NCI-H82 treated with DMSO at 0.1 percent for 48 hours (cell line): ENCODE data around the gene KRT24.
"Not testable (repeated sequence)": the region's sequence is repeated elsewhere in the genome, so short reads cannot be mapped to it uniquely, and the experiment has no call there.

Experiments
- DNase-seq: peaks from one replicate; lab custom pipeline; 2025; ENCODE audit not compliant: unreplicated experiment; lab: John Stamatoyannopoulos, UW

Gene KRT24

DNA sequence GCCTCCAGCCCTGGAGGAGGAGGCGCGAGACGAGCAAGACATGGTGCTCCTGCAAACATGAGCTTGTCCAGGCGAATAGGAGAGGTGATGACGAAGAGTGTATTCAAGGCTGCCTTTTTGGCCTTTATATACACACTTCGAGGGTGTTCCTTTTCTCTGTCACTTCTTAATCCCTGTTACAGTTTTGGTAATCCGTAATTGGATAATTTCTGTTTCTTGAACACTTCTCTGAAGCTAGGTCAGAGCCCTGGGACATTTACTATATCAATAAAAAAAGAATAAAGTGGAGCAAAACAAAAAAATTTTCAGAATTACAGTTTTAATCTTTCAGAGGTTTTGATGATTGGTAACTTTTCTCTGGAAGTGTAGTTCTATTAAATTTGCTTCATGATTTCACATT, at the start of gene KRT24:
Gene KRT24 (minus strand): TSS at position 101 of the 400 bp plus-strand sequence. CDS start 59 bp downstream, at position 42.
- no peak for DNase-seq

DNA sequence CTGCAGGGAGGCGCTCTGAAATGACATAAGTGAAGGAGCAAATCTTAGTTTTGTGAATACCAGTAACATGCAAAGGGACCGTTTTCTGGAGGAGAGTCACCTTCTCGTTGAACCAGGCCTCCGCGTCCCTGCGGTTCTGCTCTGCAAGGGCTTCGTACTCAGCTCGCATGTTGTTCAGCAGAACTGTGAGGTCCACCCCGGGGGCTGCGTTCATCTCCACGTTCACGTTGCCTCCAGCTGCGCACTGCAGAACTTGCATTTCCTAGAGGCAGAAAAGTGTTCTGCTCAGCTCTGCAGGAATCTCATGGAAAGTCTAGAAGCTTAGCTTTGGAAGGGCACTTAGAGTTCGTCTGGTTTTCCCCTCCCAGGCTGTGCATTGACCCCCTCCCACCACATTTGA, 47.5 kb upstream of the KRT24 start:
- no peak for DNase-seq

DNA sequence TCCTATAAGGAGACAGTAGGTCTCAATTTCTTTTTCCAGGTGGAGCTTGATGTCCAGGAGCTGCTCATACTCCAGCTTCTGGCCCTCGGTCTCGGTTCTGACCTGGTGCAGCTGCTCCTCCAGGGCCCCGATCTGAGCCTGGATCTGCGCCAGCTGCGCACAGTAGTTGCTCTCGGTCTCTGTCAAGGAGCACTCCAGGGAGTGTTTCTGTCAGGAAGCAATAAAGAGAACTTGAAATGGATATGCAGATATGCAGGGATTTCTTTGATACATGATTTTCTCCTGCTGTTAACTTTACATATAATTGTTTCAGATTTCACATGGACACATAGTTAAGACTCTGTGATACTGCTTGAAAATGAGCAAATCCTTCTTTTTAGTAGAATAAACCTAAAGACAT, 46.8 kb upstream of the KRT24 start:
- DNase-seq: no peak

DNA sequence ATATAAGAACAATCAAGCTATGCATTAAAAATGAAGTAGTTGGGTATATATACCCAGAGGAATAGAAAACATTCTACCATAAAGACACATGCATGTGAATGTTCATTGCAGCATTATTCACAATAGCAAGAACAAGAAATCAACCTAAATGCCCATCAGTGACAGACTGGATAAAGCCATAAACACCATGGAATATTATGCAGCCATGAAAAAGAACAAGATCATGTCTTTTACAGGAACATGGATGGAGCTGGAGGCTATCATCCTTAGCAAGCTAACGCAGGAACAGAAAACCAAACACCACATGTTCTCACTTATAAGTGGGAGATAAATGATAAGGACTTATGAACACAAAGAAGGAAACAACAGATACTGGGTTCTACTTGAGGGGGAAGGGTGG, 45.1 kb upstream of the KRT24 start:
- DNase-seq: not testable (repeated sequence)

DNA sequence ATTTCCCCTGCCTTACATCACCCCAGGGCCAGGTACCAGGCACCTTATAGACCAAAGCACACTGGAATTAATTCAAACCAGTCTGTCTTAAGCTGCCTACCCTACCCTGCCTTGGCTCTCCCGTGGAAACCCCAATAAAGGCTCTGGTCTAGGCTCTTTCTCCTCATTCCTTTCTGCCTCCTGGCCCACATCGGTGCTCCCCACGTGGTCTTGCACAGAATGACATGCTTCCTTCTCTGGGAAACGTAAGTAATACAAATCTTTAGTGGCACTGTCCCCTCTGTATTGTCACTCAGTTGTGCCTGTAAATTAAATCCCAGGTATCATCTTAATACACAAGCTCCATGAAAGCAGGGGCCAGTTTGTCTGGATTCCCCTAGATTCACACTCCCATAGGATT, 35.0 kb upstream of the KRT24 start:
- no peak for DNase-seq

DNA sequence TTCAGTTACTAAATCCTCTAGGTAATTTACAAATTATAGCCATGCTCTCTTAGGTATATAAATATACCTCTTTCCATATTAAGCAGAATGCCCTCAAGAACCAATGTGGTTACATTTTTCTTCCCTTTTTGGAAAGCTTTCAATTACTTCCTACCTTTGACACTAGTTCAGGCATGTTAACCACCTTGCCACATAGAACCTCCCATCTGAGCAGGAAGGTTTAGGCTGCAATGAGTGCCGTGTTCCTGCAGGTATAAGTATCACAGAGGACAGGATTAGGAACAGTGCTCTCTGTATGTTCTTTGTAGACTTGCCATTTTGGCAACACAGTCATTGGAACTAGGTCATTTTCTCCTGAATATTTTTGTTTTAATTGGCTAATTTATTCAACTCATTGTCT, 31.5 kb upstream of the KRT24 start:
- DNase-seq: no peak

DNA sequence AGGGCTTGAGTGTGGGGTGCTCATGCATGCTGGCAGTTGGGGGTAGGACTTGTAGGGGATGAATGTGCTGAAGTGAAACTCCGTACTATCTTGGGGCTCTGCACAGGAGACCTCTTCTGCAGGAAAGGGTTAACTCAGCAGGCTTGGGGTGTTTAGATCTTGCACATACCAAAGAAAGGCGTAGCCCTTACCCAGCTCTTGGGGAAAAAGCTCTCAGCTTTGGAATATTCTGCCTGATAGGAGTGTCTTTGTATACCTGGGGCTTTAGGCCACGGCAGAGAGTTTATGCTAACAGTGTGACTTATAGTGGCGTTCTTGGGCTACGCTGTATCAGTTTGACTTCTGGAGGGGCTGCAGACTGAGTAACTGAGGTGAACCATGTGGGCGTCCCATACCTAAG, 30.5 kb upstream of the KRT24 start:
- DNase-seq: no peak

DNA sequence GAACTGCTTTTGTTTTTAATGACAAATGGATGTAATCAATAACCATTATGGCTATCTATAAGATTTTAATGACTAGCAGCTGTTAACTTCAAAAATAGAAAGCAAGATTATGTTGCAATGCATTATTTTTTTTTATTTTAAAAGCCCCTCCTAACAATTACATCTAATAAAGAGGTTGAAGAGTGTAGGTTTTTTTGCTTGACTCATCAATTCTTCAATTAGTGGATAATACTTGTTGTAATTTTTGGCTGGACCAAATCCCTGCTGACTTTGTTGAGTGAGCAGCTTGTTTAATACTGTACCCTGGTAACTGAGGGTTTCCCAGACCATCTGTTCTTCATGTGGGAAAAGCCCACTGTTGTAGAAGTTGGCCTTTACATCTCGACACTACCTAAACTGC, 27.4 kb upstream of the KRT24 start:
- DNase-seq: no peak

DNA sequence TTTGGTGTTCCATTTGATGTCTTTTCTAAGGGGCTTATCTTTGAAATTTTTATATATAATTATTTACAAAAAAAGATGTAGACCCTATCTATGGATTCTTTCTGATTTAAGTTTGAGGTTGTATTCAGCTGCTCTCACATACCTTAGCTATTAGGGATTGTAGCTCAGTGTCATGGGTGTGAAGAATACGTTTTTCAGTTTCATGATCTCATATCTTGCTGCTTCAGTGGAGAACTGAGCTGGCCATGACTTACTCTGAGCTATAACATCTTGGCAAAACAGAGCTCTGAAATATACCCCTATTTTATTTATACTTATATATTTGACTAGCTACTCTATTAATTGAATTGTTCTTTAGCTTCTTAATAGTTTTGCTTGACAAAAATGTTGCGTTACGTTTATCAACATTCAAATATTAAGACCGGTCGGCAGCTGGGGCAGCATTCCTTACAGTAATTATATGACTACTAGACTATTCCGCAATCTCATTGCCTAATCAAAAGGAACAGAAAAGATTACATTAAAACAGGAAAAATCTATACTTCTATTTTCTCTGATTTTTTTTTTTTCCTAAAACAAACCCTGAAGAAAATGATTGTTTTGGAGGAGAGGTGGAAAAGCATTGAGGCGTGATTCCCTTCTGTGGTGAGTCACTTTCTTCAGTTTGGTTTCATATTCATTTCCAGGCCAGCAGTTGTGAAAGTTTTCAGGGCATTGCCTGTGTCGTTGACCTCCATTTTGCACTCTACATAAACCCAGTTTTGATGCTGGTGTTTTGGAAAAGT, 24.1 kb upstream of the KRT24 start:
- DNase-seq: no peak

DNA sequence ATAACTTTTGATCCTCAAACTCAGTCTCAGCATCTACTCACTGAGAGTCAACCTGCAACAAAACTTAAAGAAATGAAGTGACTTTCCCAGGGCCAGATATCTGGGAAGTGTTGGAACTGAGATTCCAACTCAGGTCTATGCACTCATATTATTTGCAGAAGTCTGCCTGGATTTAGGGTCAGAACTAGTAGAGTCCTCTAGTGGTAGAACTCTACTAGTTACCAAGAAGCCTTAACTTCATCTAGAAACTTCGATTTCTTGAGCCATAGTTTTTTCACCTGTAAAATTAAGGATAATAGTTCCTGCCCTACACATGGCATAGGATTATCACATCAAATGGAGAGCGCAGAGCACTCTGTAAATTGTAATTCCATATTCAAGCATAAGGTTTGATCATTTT, 23.4 kb upstream of the KRT24 start:
- DNase-seq: no peak

DNA sequence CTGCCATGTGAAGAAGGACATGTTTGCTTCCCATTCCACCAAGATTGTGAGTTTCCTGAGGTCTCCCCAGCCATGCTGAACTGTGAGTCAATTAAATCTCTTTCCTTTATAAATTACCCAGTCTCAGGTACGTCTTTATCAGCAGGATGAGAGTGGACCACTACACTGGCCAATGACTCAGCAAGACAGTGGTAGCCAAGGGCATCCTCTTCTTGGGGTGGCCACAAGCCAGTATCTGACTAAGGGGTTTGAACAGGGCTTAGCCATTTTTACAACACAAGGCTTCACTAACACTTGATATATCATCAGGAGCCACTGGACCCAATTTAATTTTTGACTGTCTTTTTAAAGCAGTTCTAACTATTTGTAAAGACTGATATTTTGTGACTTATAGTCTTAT, 21.1 kb upstream of the KRT24 start:
- DNase-seq: no peak

DNA sequence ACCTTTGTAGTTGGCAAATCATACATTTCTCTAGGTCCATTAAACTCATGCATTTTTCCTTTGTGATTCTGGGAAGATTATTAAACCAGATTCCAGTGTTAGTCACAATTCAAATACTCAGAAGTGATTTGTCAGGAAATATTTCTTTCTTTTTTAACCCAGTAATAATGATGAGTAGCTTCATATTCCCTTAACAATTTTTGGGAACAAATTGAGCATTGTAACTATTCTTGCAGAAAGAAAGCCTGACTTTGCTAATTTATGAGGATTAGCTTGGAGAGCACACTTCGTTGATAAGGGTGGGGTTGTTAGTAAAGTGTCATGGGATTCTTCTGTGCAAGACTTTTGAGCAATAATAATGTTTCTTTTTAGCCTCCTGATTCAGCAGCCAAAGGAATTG, 18.7 kb upstream of the KRT24 start:
- no peak for DNase-seq

DNA sequence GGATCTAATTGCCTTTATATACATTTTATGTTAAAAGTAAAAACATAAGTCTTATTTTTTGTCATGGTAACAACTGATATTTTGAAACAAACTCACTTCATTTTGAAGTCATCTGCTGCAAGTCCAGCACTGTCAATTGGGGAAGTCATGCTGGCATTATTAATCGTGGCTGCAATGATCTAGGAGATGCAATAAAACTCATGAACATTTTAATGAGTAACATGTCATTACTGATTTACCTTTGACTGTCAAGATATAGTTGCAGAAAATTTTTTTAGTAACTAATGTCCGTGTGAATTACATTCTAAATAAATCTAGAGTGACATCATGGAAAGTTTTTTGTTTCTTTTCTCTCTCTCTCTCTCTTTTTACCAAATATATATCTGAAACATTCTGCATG, 17.3 kb upstream of the KRT24 start:
- DNase-seq: no peak

DNA sequence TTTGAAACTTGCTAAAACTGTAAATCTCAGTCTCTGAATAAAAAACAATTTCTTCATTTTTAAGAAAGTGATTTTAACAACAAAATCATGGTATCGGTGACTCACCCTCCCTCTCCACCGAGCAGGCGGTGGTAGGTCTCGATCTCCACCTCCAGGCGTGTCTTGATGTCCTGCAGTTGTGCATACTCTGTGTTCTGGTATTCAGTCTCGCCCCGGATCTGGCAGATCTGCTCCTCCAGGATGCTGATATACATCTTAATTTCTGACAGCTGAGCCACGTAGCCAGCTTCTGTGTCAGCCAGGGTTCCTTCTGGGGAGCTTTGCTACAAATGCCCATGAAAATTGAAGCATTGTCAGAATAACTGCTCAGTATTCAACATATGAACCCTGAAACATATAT, 15.4 kb upstream of the KRT24 start:
- no peak for DNase-seq

DNA sequence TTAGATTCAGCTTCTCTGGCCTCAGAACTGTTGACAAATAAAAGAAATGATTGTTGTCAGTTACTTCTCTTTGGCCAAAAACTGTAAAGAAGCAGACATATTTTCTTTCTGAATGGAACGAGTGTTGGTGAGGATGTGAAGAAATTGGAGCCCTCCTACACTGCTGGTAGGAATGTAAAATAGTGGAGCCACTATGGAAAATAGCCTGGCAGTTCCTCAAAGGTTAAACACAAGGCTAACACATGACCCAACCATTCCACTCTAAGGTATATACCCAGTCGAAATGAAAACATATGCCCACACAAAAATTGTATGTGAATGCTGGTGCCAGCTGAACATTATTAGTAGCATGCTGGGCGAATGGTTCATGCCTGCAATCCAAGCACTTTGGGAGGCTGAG, 14.2 kb upstream of the KRT24 start:
- no peak for DNase-seq

DNA sequence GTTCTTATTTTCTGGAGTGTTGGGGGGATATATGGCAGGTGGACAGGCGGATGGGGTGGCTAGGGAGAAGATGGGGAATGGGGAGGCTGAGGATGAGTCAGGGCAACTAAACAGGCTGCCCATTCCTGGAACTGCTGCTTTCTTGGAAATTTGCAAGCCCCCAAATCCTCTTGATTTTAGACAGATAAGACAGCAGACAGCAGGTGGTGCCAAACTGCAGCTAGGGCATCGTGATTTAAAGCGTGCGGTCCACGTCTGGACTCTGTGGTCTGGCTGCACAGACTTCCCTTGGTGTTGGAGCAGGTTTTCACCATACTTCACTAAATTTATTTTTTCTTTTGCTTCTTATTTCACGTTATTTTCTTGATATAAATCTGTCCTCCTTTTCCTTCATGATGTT, 10.9 kb upstream of the KRT24 start:
- no peak for DNase-seq

DNA sequence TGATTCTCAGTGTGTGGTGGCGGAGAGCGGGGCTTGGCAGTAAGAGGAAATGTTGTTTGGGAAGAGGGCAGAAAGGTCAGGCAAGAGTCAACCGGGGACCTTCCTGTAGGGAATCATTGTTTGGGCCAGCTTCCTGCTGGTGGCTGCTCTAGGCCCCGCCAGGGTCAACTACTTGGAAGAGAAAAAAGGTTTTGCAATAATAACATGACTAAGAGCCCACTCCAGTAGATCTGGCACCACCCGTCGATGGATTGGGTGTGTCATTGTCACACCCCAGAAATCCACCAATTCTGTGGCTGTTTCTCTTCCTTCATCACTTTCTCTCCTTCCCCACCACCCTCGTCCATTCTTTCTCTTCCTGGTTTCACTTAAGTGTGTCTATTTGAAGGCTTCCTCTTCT, 4.2 kb upstream of the KRT24 start:
- no peak for DNase-seq

DNA sequence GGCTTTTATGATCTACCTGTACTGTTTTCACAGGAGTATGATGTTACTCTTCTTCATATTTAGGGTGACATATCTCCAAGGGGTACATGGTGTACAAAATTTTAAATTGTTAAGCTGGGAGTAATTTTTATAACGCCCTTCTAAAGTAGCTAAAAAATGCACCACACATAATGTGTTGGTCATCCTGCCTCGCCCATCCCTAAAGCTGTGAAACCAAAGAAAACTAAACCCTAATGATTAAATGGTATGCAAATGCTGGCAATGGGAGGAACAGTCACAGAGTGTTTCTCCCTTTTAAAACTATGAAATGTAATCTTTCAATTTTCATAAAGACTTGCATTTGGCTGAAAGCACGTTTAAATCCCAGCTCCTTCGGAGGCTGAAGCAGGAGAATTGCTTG, 2.0 kb upstream of the KRT24 start:
- DNase-seq: no peak

DNA sequence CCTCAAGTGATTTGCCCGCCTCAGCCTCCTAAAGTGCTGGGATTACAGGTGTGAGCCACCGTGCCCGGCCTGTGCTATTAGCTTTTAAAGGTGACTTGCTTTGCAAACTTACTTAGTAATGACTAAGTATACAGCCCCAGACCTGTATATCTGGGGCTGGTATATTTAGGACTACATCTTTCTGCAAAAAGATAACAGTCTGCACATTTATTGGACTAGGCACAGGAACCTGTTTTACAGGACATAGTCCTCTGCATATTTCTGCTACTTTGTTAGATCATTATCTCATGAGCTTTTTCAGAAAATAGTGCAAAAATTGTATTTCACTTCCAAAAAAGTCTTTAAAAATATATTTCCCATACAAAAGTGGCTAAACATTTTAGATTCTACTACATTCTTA, 1.3 kb downstream of the KRT24 start:
- DNase-seq: no peak

DNA sequence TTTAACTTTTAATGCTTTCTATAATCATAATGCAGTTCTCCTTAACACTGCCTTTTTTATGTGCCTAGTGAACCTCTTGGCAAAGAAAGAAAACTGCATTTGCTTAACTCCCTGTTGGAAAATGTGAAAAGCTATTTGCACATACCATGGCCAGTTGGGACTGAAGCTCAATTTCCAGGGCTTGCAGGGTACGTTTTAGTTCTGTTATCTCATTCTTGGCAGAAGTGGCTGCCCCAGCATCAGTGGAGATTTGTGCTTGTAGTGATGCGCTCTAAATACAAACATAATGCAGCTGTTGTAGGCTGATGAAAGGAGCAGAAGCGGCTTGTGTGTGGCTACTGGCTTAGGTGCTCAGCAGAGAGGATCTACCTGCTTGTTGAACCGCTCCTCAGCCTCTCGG, 3.7 kb downstream of the KRT24 start:
- DNase-seq: no peak

DNA sequence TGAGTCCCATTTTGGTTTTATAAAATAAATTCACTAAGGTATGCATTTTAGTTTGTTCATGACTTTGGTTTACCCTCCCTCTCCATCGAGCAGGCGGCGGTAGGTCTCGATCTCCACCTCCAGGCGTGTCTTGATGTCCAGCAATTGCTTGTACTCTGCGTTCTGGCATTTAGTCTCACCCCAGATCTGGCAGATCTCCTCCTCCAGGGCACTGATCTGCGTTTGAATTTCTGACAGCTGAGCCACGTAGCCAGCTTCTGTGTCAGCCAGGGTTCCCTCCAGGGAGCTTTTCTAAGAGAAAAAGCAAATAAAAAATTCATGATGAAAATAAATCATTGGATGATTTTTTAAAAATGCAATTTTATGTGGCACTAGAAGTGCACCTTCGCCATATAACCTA, 4.2 kb downstream of the KRT24 start:
- no peak for DNase-seq

DNA sequence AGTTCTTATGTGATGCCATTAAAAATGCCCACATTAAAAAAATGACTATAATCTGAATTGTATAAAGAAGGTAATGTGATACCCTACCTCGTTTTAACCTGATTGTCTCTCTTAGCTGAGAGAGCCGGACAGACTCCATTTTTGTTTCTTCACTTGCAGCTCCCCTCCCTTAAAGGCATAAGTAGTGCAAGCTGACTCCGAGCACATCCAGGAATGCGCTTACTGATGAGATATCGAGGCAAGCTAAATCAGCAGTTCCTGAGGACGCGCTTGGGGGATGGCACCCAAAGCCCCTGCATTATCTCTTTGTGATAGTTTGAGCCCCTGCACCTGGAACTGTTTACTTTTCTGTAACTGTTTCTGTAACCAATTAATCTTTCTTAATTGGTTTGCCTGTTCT, 6.3 kb downstream of the KRT24 start:
- DNase-seq: no peak

DNA sequence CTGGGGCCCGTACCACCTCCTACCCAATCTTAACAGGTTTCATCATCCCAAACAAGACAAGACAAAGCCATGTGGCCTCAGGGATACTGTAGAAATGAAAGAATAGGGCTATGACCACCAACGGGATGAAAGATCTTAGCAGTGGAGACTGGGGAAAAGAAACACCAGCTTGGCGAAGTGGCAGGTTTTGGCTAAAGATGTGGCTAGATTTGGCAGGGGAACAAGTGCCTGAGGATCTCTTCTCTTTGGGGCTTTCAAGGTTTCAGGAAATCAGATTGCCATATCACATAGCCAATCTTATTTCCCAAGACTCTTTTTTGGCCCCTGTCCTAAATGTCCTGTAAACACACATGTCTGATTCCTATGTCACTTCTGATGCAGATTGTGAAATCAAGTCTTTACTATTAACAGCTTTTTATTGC, 6.9 kb downstream of the KRT24 start:
- DNase-seq: no peak
